ENCODE results near the gene IL3RA. TPM values are rescaled to one million over a fixed set of nuclear protein-coding genes. Genes with fewer than 3 reads are reported as not detected.

Gene IL3RA
- total RNA-seq, 6 experiments from 2014 or later = 0.42 to 1.7 (median 0.69) TPM

DNA sequence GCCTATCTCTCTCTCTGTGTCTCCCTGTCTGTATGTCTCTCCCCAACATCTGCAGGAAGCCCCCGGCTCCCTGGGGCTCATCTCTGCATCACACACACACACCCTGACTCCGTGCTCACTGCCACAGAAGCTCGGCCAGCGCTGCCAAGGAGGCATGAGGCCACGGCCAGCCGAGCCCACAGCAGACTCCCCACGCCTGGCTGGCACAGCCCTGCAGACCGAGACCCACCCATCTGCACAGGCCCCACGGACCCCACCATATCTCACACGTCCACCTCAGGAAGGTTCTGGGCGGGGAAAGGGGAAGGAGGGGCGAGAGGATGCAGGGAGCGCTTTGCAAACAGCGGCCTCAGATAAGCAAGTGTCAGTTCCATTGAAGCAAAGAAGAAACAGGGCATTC is 83.8 kb downstream of the IL3RA start:
- 54% methylated on average over 4 of the region's 14 CpGs for WGBS (ENCODE audit: insufficient coverage, low coverage, low lambda C conversion rate, missing lambda C conversion rate)
- Histone ChIP-seq H3K27ac (no peak overlapping the region), H3K36me3 (peaks cover 0 to 1% (median 0%) of the 10 kb centered on the region in 4 donors), H3K9me3 (no peaks in the 10 kb centered on the region), H3K4me3 (no peak overlapping the region), H3K4me1 (no peaks in the 10 kb centered on the region), H3K27me3 (no peaks in the 10 kb centered on the region)
- intact Hi-C loops (cut with DNase I) = no loop called here
- DNase-seq = no peak
- ATAC-seq = peak in 3 of 4 donors; percentile 14 to 22 (median 15)
- no peak for TF ChIP-seq POLR2A (IDR thresholded peaks at IDR 0.05)
- TF ChIP-seq, protein P1, sequence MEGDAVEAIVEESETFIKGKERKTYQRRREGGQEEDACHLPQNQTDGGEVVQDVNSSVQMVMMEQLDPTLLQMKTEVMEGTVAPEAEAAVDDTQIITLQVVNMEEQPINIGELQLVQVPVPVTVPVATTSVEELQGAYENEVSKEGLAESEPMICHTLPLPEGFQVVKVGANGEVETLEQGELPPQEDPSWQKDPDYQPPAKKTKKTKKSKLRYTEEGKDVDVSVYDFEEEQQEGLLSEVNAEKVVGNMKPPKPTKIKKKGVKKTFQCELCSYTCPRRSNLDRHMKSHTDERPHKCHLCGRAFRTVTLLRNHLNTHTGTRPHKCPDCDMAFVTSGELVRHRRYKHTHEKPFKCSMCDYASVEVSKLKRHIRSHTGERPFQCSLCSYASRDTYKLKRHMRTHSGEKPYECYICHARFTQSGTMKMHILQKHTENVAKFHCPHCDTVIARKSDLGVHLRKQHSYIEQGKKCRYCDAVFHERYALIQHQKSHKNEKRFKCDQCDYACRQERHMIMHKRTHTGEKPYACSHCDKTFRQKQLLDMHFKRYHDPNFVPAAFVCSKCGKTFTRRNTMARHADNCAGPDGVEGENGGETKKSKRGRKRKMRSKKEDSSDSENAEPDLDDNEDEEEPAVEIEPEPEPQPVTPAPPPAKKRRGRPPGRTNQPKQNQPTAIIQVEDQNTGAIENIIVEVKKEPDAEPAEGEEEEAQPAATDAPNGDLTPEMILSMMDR (IDR thresholded peaks at IDR 0.05) = no peak

DNA sequence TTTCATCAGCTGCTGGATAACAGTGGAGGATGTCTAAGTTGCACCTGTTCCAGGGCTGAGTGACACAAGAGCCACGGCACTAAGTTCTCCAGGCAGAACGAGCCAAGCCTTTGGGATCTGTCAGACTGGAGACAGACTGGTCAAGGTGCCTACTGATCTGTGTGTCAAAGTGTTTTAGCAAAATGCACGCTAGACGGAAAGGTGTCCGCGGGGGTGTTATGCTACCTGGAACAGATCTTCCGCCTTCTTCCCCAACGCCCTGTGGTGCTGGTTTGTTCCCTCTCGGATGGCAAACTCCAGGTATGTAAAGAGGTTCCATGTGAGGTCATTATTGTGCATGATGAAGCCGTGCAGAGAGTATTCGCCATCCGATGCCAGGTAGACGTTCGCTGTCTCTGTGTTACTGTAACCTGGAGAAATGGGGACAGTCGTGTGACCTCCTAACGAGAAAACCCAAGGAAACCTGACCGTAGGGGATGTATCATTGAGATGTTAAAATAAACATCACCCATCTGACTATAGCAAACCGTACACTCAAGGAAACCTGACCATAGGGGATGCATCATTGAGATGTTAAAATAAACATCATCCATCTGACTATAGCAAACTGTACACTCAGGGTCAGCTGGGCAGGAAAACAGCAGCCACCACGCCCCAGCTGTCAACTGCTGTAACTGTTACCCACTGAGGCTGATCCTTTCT is 85.0 kb downstream of the IL3RA start:
- ATAC-seq (no peak), DNase-seq (peak in 1 of 3 donors; percentile 15)
- H3K9me3 ChIP-seq = no peaks in the 10 kb centered on the region
- 96% methylated on average over 11 of the region's 19 CpGs for WGBS (ENCODE audit: insufficient coverage, low coverage, low lambda C conversion rate, missing lambda C conversion rate)
- peaks cover 0 to 1% (median 0%) of the 10 kb centered on the region in 4 donors for H3K36me3 ChIP-seq
- no peaks in the 10 kb centered on the region for H3K27me3 ChIP-seq
- H3K4me3 ChIP-seq = no peak overlapping the region
- H3K4me1 ChIP-seq = no peaks in the 10 kb centered on the region
- no peak overlapping the region for H3K27ac ChIP-seq
- intact Hi-C loops (cut with DNase I) = no loop called here
- no peak for TF ChIP-seq POLR2A (IDR thresholded peaks at IDR 0.05)
- TF ChIP-seq, protein P1 (IDR thresholded peaks at IDR 0.05) = no peak

DNA sequence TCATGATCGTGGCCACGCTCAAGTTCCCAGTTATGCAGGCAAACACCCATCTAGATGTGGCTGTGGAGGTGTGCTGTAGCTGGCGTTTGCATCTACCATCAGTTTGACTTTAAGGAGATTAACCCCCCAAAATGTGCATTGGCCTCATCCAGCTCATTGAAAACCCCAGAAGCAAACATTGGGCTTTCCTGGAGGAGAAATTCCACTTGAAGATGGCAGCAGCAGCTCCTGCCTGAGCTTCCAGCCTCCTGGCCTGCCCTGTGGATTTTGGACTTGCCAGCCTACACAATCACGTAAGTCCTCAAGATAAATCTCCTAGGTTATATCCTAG is 85.5 kb downstream of the IL3RA start:
- no CpG with 5 or more reads among the region's 4 CpGs for WGBS (ENCODE audit: insufficient coverage, low coverage, low lambda C conversion rate, missing lambda C conversion rate)
- intact Hi-C loops (cut with DNase I) = no loop called here
- ATAC-seq (no peak), DNase-seq (no peak)
- H3K4me1 ChIP-seq = no peaks in the 10 kb centered on the region
- H3K36me3 ChIP-seq = peaks cover 0 to 1% (median 0%) of the 10 kb centered on the region in 4 donors
- no peaks in the 10 kb centered on the region for H3K27me3 ChIP-seq
- TF ChIP-seq, protein P1 (IDR thresholded peaks at IDR 0.05) = no peak
- no peak for TF ChIP-seq POLR2A (IDR thresholded peaks at IDR 0.05)
- H3K27ac ChIP-seq = no peak overlapping the region
- no peaks in the 10 kb centered on the region for H3K9me3 ChIP-seq
- no peak overlapping the region for H3K4me3 ChIP-seq

DNA sequence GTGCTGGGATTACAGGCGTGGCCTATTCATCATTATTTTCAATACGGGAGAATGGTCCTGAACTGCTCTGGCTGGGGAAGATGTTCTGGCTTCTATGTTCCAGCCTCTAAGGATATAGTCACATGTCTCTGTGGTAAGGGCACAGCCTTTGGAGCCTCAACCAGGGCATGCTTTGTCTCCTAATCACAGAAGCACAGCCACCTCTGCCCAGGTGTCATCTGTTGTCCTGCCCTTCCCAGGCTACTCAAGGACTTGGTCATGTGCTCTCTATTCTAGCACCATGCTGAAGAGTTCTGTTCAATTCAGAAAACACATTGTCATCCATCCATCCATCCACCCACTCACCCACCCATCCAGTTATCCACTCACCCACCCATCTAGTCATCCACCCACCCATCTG is 86.6 kb downstream of the IL3RA start:
- H3K36me3 ChIP-seq = peaks cover 0 to 3% (median 0%) of the 10 kb centered on the region in 4 donors
- intact Hi-C loops (cut with DNase I) = no loop called here
- no peak overlapping the region for H3K27ac ChIP-seq
- H3K27me3 ChIP-seq = no peaks in the 10 kb centered on the region
- TF ChIP-seq, protein P1 (IDR thresholded peaks at IDR 0.05) = no peak
- no peak for TF ChIP-seq POLR2A (IDR thresholded peaks at IDR 0.05)
- WGBS (ENCODE audit: insufficient coverage, low coverage, low lambda C conversion rate, missing lambda C conversion rate) = 58% methylated on average over 2 of the region's 2 CpGs
- no peaks in the 10 kb centered on the region for H3K9me3 ChIP-seq
- no peak overlapping the region for H3K4me3 ChIP-seq
- H3K4me1 ChIP-seq = no peaks in the 10 kb centered on the region
- DNase-seq = peak in 1 of 3 donors; percentile 2
- no peak for ATAC-seq
